H9 (cell line): ENCODE data around the gene SIGLEC5. TPM values are rescaled to one million over a fixed set of nuclear protein-coding genes. Genes with fewer than 3 reads are reported as not detected.

Source experiments
- DNase-seq: peaks from one replicate; pipeline ENCODE4 v3.0.0-alpha.2; 2017
- H2AFZ ChIP-seq: one replicate; pipeline ENCODE4 v1.6.1; 2013; ENCODE audit warnings: mild to moderate bottlenecking, low read length, control low read depth, moderate library complexity
- H2AK5ac ChIP-seq: 2 replicates; pipeline ENCODE4 v1.6.1; 2013; ENCODE audit warnings: low read length, control low read depth, mixed read lengths; ENCODE audit not compliant: insufficient read length
- H2BK120ac ChIP-seq: one replicate; pipeline ENCODE4 v1.6.1; 2013; ENCODE audit warnings: low read depth, mild to moderate bottlenecking, low read length, control low read depth, inconsistent platforms; ENCODE audit not compliant: poor library complexity, severe bottlenecking
- H2BK12ac ChIP-seq: 2 replicates; pipeline ENCODE4 v1.6.1; 2013; ENCODE audit warnings: low read length, control low read depth, mixed read lengths, low read depth; ENCODE audit not compliant: insufficient read length
- H2BK15ac ChIP-seq: 2 replicates; pipeline ENCODE4 v1.6.1; 2013; ENCODE audit warnings: low read depth, low read length, control low read depth
- H2BK20ac ChIP-seq: one replicate; pipeline ENCODE4 v1.6.1; 2013; ENCODE audit warnings: low read depth, mild to moderate bottlenecking, low read length, control low read depth, inconsistent platforms; ENCODE audit not compliant: poor library complexity, severe bottlenecking
- H2BK5ac ChIP-seq: 2 replicates; pipeline ENCODE4 v1.6.1; 2013; ENCODE audit warnings: low read length, control low read depth, mixed read lengths; ENCODE audit not compliant: insufficient read length
- H3K14ac ChIP-seq: 2 replicates; pipeline ENCODE4 v1.6.1; 2013; ENCODE audit warnings: low read length, control low read depth; ENCODE audit not compliant: insufficient read depth
- H3K18ac ChIP-seq: 2 replicates; pipeline ENCODE4 v1.6.1; 2013; ENCODE audit warnings: low read depth, mild to moderate bottlenecking, mixed read lengths, low read length, control low read depth; ENCODE audit not compliant: insufficient read length
- H3K23ac ChIP-seq: 2 replicates; pipeline ENCODE4 v1.6.1; 2013; ENCODE audit warnings: low read length, control low read depth, mixed read lengths, low read depth; ENCODE audit not compliant: insufficient read length
- H3K23me2 ChIP-seq: 2 replicates; pipeline ENCODE4 v1.6.1; 2013; ENCODE audit warnings: low read depth, mild to moderate bottlenecking, mixed read lengths, low read length, control low read depth; ENCODE audit not compliant: insufficient read length, poor library complexity, severe bottlenecking
- H3K27ac ChIP-seq: 2 replicates; pipeline ENCODE4 v1.5.1; 2013; ENCODE audit warnings: low read length, control low read depth, mixed read lengths, low read depth; ENCODE audit not compliant: insufficient read length
- H3K27me3 ChIP-seq: 2 replicates; pipeline ENCODE4 v1.6.1; 2013; ENCODE audit warnings: low read length, control low read depth, inconsistent platforms; ENCODE audit not compliant: insufficient read depth
- H3K4ac ChIP-seq: 2 replicates; pipeline ENCODE4 v1.6.1; 2013; ENCODE audit warnings: low read depth, mild to moderate bottlenecking, control low read depth, inconsistent platforms, low read length, moderate library complexity
- H3K4me1 ChIP-seq: 2 replicates; pipeline ENCODE4 v1.6.1; 2013; ENCODE audit warnings: low read length, control low read depth, inconsistent platforms; ENCODE audit not compliant: insufficient read depth
- H3K4me2 ChIP-seq: 2 replicates; pipeline ENCODE4 v1.6.1; 2013; ENCODE audit warnings: low read length, control low read depth, mixed read lengths; ENCODE audit not compliant: insufficient read length, insufficient read depth
- H3K56ac ChIP-seq: 2 replicates; pipeline ENCODE4 v1.6.1; 2013; ENCODE audit warnings: low read depth, mild to moderate bottlenecking, mixed read lengths, low read length, control low read depth; ENCODE audit not compliant: insufficient read length
- H3K79me1 ChIP-seq: 2 replicates; pipeline ENCODE4 v1.6.1; 2013; ENCODE audit warnings: low read depth, mild to moderate bottlenecking, moderate library complexity, low read length, control low read depth, inconsistent platforms; ENCODE audit not compliant: insufficient read depth, poor library complexity, severe bottlenecking
- H3K79me2 ChIP-seq: 2 replicates; pipeline ENCODE4 v1.6.1; 2013; ENCODE audit warnings: low read length, control low read depth, inconsistent platforms; ENCODE audit not compliant: insufficient read depth
- H3K9ac ChIP-seq: 2 replicates; pipeline ENCODE4 v1.6.1; 2013; ENCODE audit warnings: low read length, control low read depth, mixed read lengths; ENCODE audit not compliant: insufficient read length; ENCODE audit errors: extremely low read depth
- H3K9me3 ChIP-seq: one replicate; pipeline ENCODE4 v1.6.1; 2013; ENCODE audit warnings: low read depth, low read length, inconsistent platforms; ENCODE audit not compliant: control insufficient read depth
- H3T11ph ChIP-seq: one replicate; pipeline ENCODE4 v1.6.1; 2013; ENCODE audit warnings: mild to moderate bottlenecking, low read length, control low read depth, inconsistent platforms
- H4K20me1 ChIP-seq: one replicate; pipeline ENCODE4 v1.6.1; 2013; ENCODE audit not compliant: control insufficient read depth, insufficient read length, insufficient read depth
- H4K5ac ChIP-seq: 2 replicates; pipeline ENCODE4 v1.6.1; 2013; ENCODE audit warnings: low read depth, mild to moderate bottlenecking, mixed read lengths, low read length, control low read depth; ENCODE audit not compliant: insufficient read length
- H4K8ac ChIP-seq: replicated peaks from 2 replicates; pipeline ENCODE4 v1.6.1; 2013; ENCODE audit warnings: low read length, control low read depth, mixed read lengths, low read depth; ENCODE audit not compliant: insufficient read length
- H4K91ac ChIP-seq: 2 replicates; pipeline ENCODE4 v1.6.1; 2013; ENCODE audit warnings: low read depth, mild to moderate bottlenecking, moderate library complexity, mixed read lengths, low read length, control low read depth; ENCODE audit not compliant: insufficient read length
- H3K27ac Mint-ChIP-seq, 3 experiments: 2 replicates in 2 of 3; 3 replicates in 1 of 3; pipeline ENCODE4 v1.8.0; 2020 to 2021; ENCODE audit warnings: mixed read lengths in 3 of 3, mild to moderate bottlenecking in 1 of 3, moderate library complexity in 1 of 3
- H3K27me3 Mint-ChIP-seq: 2 replicates; pipeline ENCODE4 v1.8.0; 2021; ENCODE audit warnings: low read depth, mild to moderate bottlenecking, moderate library complexity, mixed read lengths
- H3K36me3 Mint-ChIP-seq, 3 experiments: 2 replicates in 2 of 3; 3 replicates in 1 of 3; pipeline ENCODE4 v1.8.0; 2020 to 2021; ENCODE audit warnings: low read depth in 3 of 3, mixed read lengths in 3 of 3; ENCODE audit not compliant: insufficient read depth in 1 of 3
- H3K4me1 Mint-ChIP-seq, 2 experiments: 2 replicates each; pipeline ENCODE4 v1.8.0; 2020; ENCODE audit warnings: mixed read lengths in 2 of 2
- H3K4me3 Mint-ChIP-seq, 2 experiments: 2 replicates in 1 of 2; 3 replicates in 1 of 2; pipeline ENCODE4 v1.8.0; 2020 to 2021; ENCODE audit warnings: mild to moderate bottlenecking in 2 of 2, mixed read lengths in 2 of 2, moderate library complexity in 1 of 2
- H3K9me3 Mint-ChIP-seq, 2 experiments: 2 replicates in 1 of 2; 3 replicates in 1 of 2; pipeline ENCODE4 v1.8.0; 2020; ENCODE audit warnings: mild to moderate bottlenecking in 2 of 2, mixed read lengths in 2 of 2, moderate library complexity in 1 of 2
- CTCF ChIP-seq: fragments of 200-600 bp; sonication (generic); conservative IDR thresholded peaks from 3 replicates; pipeline ENCODE4 v1.8.0; 2021; ENCODE audit warnings: antibody characterized with exemption, mild to moderate bottlenecking
- WGBS: extraction: QIAGEN DNeasy Blood & Tissue Kit; methylation state at CpG from one replicate; pipeline ENCODE4 v1.1.7; 2013; ENCODE audit warnings: missing lambda C conversion rate, low lambda C conversion rate, mixed read lengths; ENCODE audit not compliant: insufficient read length; ENCODE audit errors: extremely low coverage; 5-methylcytosine and 5-hydroxymethylcytosine counted together
- total RNA-seq: library from RNA; stranded (reverse); gene quantifications from 2 replicates; pipeline ENCODE4 v1.2.1, GENCODE V29; 2021

Gene SIGLEC5
- total RNA-seq, 1 experiment from 2014 or later, result not detected

GRCh38 chr19:51637362-51637978, 7.3 kb upstream of the SIGLEC5 start:
- no peaks in the 10 kb centered on the region for H4K20me1 ChIP-seq
- H3K79me1 ChIP-seq, result no peaks in the 10 kb centered on the region
- no peak overlapping the region for H4K5ac ChIP-seq
- H3K4ac ChIP-seq, result no peak overlapping the region
- peaks cover 11% of the 10 kb centered on the region for H3K27me3 Mint-ChIP-seq
- H3K18ac ChIP-seq, result no peak overlapping the region
- H3T11ph ChIP-seq, result no peak overlapping the region
- H3K27ac Mint-ChIP-seq, result no peak overlapping the region
- no peak overlapping the region for H4K8ac ChIP-seq
- no peak overlapping the region for H2BK5ac ChIP-seq
- no peak overlapping the region for H3K23ac ChIP-seq
- H2AK5ac ChIP-seq, result no peak overlapping the region
- H3K27me3 ChIP-seq, result no peaks in the 10 kb centered on the region
- no peaks in the 10 kb centered on the region for H3K4me1 Mint-ChIP-seq
- H2AFZ ChIP-seq, result no peak overlapping the region
- H3K4me2 ChIP-seq, result no peak overlapping the region
- no peak overlapping the region for H4K91ac ChIP-seq
- WGBS, result no CpG with 5 or more reads among the region's 5 CpGs
- DNase-seq, result no peak
- H3K56ac ChIP-seq, result no peak overlapping the region
- H2BK120ac ChIP-seq, result no peak overlapping the region
- no peak overlapping the region for H2BK15ac ChIP-seq
- H2BK20ac ChIP-seq, result no peak overlapping the region
- H3K27ac ChIP-seq, result no peak overlapping the region
- no peak overlapping the region for H3K4me3 Mint-ChIP-seq
- H3K9ac ChIP-seq, result no peak overlapping the region
- H3K9me3 Mint-ChIP-seq, result peaks cover 77 to 91% of the 10 kb centered on the region in 2 experiments
- H3K23me2 ChIP-seq, result no peaks in the 10 kb centered on the region
- peaks cover 0 to 4% (median 3%) of the 10 kb centered on the region in 3 experiments; a peak in 3 of 7 replicates for H3K36me3 Mint-ChIP-seq
- H2BK12ac ChIP-seq, result no peak overlapping the region
- no peak overlapping the region for H3K14ac ChIP-seq
- H3K79me2 ChIP-seq, result no peaks in the 10 kb centered on the region
- H3K9me3 ChIP-seq, result peaks cover 10% of the 10 kb centered on the region
- no peaks in the 10 kb centered on the region for H3K4me1 ChIP-seq
- peak; percentile 67 for TF ChIP-seq CTCF
